ENCODE data around the gene NSD2. TPM values are rescaled to one million over a fixed set of nuclear protein-coding genes. Genes with fewer than 3 reads are reported as not detected.
A peak's percentile ranks its signal among the peaks of the same experiment; 100 is the strongest.

NSD2 gene
- total and polyA plus RNA-seq, 4 donors = 5.1 to 71.5 (median 11.6) TPM

- Histone ChIP-seq H3K27me3 (ENCODE audit: control insufficient read depth in 4 of 4, insufficient read depth in 4 of 4, low read length in 3 of 4) (no peaks in the 10 kb centered on the region), H3K9me3 (ENCODE audit: control insufficient read depth in 4 of 4, low read length in 3 of 4) (no peaks in the 10 kb centered on the region), H3K4me1 (ENCODE audit: control insufficient read depth in 4 of 4, insufficient read depth in 4 of 4, low read length in 3 of 4) (no peaks in the 10 kb centered on the region), H3K9ac (ENCODE audit: low read depth in 1 of 2, low read length in 2 of 2) (no peak overlapping the region), H3K36me3 (ENCODE audit: control insufficient read depth in 4 of 4, insufficient read depth in 3 of 4, low read depth in 1 of 4, low read length in 3 of 4) (peaks cover 18 to 70% (median 31%) of the 10 kb centered on the region in 4 donors), H3K27ac (ENCODE audit: low read depth in 1 of 2, low read length in 2 of 2) (no peak overlapping the region), H3K4me3 (ENCODE audit: low read depth in 1 of 3, low read length in 3 of 3) (no peak overlapping the region)
- peak; percentile 28 for DNase-seq (ENCODE audit: low spot score)
- WGBS = 96% methylated on average over 19 of the region's 19 CpGs
- no peak for TF ChIP-seq EGR1 (IDR thresholded peaks at IDR 0.05; ENCODE audit: low read depth in 2 of 2)
- no peak for TF ChIP-seq YY1 (IDR thresholded peaks at IDR 0.05)
- no peak for TF ChIP-seq GABPA (IDR thresholded peaks at IDR 0.05 in 1 of 2, conservative IDR thresholded peaks at IDR 0.05 in 1 of 2)
- TF ChIP-seq HNF4G (IDR thresholded peaks at IDR 0.05) = no peak
- TF ChIP-seq, protein P1, sequence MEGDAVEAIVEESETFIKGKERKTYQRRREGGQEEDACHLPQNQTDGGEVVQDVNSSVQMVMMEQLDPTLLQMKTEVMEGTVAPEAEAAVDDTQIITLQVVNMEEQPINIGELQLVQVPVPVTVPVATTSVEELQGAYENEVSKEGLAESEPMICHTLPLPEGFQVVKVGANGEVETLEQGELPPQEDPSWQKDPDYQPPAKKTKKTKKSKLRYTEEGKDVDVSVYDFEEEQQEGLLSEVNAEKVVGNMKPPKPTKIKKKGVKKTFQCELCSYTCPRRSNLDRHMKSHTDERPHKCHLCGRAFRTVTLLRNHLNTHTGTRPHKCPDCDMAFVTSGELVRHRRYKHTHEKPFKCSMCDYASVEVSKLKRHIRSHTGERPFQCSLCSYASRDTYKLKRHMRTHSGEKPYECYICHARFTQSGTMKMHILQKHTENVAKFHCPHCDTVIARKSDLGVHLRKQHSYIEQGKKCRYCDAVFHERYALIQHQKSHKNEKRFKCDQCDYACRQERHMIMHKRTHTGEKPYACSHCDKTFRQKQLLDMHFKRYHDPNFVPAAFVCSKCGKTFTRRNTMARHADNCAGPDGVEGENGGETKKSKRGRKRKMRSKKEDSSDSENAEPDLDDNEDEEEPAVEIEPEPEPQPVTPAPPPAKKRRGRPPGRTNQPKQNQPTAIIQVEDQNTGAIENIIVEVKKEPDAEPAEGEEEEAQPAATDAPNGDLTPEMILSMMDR (IDR thresholded peaks at IDR 0.05; ENCODE audit: low read depth, low read length, missing input control) = no peak
- TF ChIP-seq FOXA2 (IDR thresholded peaks at IDR 0.05) = no peak
- TF ChIP-seq HNF4A (conservative IDR thresholded peaks at IDR 0.05) = no peak
- no peak for TF ChIP-seq SP1 (IDR thresholded peaks at IDR 0.05)
- TF ChIP-seq, protein P2, sequence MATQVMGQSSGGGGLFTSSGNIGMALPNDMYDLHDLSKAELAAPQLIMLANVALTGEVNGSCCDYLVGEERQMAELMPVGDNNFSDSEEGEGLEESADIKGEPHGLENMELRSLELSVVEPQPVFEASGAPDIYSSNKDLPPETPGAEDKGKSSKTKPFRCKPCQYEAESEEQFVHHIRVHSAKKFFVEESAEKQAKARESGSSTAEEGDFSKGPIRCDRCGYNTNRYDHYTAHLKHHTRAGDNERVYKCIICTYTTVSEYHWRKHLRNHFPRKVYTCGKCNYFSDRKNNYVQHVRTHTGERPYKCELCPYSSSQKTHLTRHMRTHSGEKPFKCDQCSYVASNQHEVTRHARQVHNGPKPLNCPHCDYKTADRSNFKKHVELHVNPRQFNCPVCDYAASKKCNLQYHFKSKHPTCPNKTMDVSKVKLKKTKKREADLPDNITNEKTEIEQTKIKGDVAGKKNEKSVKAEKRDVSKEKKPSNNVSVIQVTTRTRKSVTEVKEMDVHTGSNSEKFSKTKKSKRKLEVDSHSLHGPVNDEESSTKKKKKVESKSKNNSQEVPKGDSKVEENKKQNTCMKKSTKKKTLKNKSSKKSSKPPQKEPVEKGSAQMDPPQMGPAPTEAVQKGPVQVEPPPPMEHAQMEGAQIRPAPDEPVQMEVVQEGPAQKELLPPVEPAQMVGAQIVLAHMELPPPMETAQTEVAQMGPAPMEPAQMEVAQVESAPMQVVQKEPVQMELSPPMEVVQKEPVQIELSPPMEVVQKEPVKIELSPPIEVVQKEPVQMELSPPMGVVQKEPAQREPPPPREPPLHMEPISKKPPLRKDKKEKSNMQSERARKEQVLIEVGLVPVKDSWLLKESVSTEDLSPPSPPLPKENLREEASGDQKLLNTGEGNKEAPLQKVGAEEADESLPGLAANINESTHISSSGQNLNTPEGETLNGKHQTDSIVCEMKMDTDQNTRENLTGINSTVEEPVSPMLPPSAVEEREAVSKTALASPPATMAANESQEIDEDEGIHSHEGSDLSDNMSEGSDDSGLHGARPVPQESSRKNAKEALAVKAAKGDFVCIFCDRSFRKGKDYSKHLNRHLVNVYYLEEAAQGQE (IDR thresholded peaks at IDR 0.05) = no peak
- no peak for TF ChIP-seq RXRA (IDR thresholded peaks at IDR 0.05)
- no peak for TF ChIP-seq JUND (IDR thresholded peaks at IDR 0.05)
- TF ChIP-seq, protein P3, sequence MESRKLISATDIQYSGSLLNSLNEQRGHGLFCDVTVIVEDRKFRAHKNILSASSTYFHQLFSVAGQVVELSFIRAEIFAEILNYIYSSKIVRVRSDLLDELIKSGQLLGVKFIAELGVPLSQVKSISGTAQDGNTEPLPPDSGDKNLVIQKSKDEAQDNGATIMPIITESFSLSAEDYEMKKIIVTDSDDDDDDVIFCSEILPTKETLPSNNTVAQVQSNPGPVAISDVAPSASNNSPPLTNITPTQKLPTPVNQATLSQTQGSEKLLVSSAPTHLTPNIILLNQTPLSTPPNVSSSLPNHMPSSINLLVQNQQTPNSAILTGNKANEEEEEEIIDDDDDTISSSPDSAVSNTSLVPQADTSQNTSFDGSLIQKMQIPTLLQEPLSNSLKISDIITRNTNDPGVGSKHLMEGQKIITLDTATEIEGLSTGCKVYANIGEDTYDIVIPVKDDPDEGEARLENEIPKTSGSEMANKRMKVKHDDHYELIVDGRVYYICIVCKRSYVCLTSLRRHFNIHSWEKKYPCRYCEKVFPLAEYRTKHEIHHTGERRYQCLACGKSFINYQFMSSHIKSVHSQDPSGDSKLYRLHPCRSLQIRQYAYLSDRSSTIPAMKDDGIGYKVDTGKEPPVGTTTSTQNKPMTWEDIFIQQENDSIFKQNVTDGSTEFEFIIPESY (IDR thresholded peaks at IDR 0.05) = no peak
- TF ChIP-seq, protein P4, sequence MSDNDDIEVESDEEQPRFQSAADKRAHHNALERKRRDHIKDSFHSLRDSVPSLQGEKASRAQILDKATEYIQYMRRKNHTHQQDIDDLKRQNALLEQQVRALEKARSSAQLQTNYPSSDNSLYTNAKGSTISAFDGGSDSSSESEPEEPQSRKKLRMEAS (IDR thresholded peaks at IDR 0.05) = no peak
Observed at GRCh38 chr4:1987296-1987695, 116.1 kb downstream of the NSD2 start.

GRCh38 chr4:1987721-1988326 lies 116.6 kb downstream of the NSD2 start:
- peaks cover 16 to 65% (median 29%) of the 10 kb centered on the region in 4 donors for H3K36me3 ChIP-seq (ENCODE audit: control insufficient read depth in 4 of 4, insufficient read depth in 3 of 4, low read depth in 1 of 4, low read length in 3 of 4)
- no peak overlapping the region for H3K4me3 ChIP-seq (ENCODE audit: low read depth in 1 of 3, low read length in 3 of 3)
- no peak overlapping the region for H3K27ac ChIP-seq (ENCODE audit: low read depth in 1 of 2, low read length in 2 of 2)
- 97% methylated on average over 26 of the region's 26 CpGs for WGBS
- peak; percentile 30 for DNase-seq (ENCODE audit: low spot score)
- no peaks in the 10 kb centered on the region for H3K27me3 ChIP-seq (ENCODE audit: control insufficient read depth in 4 of 4, insufficient read depth in 4 of 4, low read length in 3 of 4)
- TF ChIP-seq YY1 (IDR thresholded peaks at IDR 0.05) = no peak
- TF ChIP-seq FOXA1 (IDR thresholded peaks at IDR 0.05) = no peak
- TF ChIP-seq, protein P4 (IDR thresholded peaks at IDR 0.05) = no peak
- TF ChIP-seq SP1 (IDR thresholded peaks at IDR 0.05) = no peak
- TF ChIP-seq NR2F2 (IDR thresholded peaks at IDR 0.05) = no peak
- TF ChIP-seq ATF3 (IDR thresholded peaks at IDR 0.05) = no peak
- TF ChIP-seq, protein P3 (IDR thresholded peaks at IDR 0.05) = no peak
- no peak for TF ChIP-seq HNF4A (conservative IDR thresholded peaks at IDR 0.05)
- no peak for TF ChIP-seq RXRA (IDR thresholded peaks at IDR 0.05)
- no peak for TF ChIP-seq FOXA2 (IDR thresholded peaks at IDR 0.05)
- TF ChIP-seq RAD21 (IDR thresholded peaks at IDR 0.05) = no peak
- no peak for TF ChIP-seq HNF4G (IDR thresholded peaks at IDR 0.05)
- H3K9ac ChIP-seq (ENCODE audit: low read depth in 1 of 2, low read length in 2 of 2) = no peak overlapping the region
- H3K4me1 ChIP-seq (ENCODE audit: control insufficient read depth in 4 of 4, insufficient read depth in 4 of 4, low read length in 3 of 4) = no peaks in the 10 kb centered on the region
- H3K9me3 ChIP-seq (ENCODE audit: control insufficient read depth in 4 of 4, low read length in 3 of 4) = no peaks in the 10 kb centered on the region

Data from liver (tissue), 9 donors.